Activated T-cell treated with anti-CD3 and anti-CD28 coated beads for 24 hours (primary cell): Measurements from ENCODE around the gene COLEC12.

ENCODE experiments used
- DNase-seq: peaks from one replicate; pipeline ENCODE4 v3.0.0-alpha.2; 2020; ENCODE audit warnings: low read depth

COLEC12 gene

DNA sequence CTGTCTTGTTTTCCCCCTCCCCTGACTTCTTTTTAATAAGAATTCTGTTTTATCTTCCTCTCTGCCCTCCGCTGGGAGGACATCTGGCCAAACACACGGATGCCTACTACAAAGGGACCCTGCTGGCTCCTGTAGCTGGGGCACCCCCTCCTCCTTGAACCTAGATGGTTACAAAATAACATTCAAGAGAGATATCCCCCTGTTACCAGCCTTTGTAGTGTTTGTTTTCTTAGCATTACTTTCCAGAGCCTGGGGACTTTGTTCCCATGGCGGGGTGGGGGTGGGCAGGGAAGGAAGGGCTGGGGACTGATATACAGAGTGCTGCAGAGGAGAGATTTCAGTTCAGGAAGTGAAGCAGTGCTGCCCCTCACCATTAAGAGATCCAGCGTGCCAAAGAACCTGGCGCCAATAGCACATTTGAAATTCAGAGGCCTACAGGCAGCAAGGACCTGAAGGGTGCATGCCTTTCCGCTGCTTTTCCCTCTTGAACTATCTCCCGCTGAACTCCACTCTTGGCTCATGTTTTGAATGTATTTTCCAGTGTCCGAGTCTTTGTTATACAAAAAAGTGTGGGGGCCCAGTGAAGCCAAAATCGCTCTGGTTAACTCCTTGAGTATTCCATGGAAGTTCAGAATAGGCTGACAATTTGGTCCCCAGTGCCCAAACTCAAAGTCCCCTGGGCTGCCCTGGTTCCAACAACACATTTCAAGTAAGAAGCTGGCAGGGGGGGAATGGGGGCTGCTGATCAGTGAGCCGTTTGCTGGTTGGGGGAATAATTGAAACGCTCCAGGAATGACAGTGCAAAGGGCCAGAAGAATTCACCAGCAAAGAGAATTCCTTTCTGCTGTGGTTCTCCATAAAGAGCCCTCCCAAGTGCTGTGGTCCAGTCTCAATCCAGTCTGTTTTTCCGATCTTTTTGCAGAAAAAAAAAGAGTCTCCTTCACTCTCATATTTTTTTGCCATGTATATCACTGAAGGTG, 137.9 kb downstream of the COLEC12 start:
- DNase-seq = no peak

DNA sequence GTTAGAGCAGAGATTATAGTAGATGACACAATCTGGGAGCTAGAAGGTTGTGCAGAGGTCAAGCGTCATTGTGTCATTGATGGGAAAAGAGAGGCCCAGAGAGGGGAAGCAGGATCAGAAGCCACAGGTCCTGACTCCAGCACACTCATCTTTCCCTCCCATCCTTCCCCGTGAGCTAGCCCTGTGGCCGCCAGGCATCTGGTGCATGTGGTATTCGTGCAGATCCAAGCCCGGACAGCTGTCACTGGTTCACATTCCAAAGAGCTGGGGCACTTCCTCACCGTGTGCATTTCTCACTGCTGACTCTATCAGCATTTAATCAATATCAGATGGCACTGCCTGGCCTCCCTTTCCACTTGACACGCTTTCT, 138.6 kb downstream of the COLEC12 start:
- no peak for DNase-seq

DNA sequence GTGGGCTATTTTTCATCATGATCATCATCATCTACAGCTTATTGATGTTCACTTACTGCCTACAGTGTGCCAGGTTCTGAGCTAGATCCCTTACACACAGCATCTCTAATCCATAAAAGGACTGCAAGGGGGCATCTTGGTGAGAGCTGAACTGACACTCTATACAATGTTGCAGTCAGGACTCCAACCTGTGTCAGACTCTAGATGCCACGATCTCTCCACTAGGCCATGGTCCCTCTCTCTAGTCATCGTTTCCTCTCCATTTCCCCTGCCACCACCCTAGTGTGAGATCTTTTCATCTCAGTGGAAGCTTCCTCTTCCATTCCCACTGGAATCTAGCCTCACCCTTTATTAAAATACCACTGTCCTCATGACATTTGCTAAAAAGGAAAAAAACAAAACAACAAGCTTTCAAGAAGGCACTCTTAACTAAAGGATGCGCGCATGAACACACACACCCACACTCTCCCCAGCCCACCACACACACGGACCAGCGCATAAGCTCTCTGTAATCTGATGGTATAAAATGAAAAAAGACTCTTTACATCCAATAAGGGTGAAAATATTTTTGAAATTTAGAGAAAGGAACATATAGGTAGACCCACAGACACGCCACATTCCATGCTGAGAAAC, 139.3 kb downstream of the COLEC12 start:
- no peak for DNase-seq

DNA sequence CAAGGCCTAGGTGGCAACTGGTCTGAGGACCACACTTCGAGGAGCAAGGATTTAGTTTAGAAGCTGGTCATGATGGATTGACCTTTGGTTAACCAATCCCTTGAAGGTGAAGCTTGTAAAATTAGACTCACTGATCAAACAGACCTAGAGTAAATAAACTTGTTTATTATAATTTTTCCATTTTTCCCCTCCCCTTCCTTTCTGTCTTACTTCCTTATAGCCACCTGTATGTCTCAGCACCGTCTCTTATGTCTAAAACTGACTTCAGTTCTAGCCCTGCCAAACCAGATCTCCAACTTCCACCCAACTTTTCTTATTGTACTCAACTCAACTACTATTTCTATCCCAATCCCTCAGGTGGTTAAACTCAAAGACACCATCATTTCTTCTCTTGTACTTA, 139.8 kb downstream of the COLEC12 start:
- DNase-seq = no peak

DNA sequence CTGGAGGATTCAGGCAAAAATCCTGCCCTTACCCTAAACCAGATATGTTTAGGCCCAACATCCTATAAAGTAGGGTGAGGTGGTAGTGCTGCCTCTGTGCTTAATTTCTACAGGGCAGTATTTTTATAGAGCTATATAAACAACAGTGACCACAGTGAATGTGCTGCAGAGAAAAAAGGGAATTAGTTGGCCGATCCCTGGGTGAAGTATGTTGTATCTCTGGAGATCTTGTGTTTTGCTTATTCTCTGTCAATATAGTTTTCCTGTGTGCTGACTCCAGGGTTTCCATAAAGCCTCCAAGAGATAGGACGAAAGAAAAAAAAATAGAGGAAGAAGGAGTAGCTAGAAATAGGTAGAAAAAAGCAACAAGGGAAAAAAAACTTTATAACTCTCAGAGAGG, 143.7 kb downstream of the COLEC12 start:
- no peak for DNase-seq

DNA sequence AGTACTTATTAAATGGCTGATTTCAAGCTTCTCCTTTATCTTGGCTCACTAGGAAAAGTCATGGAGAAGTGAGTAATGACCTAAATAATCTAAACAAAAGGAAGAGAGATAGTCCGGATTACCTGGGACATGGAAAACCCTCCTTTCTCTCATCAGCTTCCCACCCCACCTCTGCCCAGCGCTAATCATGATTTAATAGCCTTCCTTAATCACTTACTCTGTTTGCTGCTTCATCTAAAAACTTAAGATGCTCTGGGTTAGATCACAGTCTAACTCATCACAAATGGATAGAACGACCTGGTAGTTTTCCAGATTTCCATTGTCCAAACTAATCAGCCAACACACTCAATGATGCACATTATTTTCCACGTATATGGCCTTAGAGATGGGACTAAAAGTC, 144.8 kb downstream of the COLEC12 start:
- DNase-seq = no peak

DNA sequence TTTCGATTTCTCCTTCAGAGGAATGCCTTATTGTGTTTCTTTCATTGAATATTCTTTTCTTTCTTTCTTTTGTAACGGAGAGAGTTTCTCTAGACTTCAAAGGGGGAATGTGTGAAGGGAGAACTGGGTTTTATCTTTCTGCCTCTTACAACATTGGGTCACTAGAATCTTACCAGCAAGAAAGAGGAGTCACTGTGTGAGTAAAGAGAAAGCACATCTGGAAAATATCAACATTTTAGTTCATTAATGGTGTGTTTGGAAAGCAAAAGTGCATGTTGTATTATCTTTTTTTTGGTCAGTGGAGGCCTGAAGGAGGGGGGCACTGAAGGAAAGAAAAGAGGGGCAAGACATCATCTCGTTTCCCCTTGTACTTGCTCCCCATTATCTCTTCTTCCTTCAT, 146.0 kb downstream of the COLEC12 start:
- DNase-seq = no peak

DNA sequence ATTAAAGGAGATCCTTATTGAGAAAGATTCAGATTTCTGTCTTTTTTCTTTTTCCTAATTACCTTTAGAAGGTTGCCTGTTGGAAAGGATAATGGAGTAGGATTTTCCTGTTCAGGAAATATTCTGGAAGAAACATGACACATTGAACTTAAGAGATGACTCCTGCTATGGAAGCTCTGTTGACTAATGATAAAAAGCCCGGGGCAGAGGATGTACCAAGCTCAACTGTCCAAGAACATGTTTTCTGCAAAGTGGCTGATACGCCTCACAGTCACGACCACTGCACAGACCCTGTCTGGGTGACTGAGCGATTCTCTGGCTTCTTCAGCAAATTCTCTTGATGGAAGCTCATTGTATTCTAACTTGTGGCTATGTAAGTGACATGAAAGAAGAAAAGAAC, 146.5 kb downstream of the COLEC12 start:
- DNase-seq = no peak

DNA sequence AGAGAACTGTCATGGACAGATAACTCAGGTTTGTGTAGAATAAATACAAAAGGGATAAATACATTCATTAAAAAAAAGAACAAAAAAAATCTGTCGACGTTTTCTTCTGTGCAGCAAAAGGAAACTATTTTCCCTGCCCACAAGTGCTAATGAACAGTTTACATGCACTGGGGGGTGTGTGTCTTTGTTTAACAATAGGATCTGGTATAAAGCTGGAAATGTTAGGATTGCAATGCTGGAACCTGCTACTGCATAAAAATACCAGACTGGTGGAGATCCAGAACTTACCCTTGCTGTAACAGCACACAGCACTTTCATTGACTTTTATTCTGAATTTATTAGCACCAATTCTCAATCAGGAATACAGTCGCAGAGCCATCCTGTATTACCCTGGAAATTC, 148.1 kb downstream of the COLEC12 start:
- DNase-seq = no peak

DNA sequence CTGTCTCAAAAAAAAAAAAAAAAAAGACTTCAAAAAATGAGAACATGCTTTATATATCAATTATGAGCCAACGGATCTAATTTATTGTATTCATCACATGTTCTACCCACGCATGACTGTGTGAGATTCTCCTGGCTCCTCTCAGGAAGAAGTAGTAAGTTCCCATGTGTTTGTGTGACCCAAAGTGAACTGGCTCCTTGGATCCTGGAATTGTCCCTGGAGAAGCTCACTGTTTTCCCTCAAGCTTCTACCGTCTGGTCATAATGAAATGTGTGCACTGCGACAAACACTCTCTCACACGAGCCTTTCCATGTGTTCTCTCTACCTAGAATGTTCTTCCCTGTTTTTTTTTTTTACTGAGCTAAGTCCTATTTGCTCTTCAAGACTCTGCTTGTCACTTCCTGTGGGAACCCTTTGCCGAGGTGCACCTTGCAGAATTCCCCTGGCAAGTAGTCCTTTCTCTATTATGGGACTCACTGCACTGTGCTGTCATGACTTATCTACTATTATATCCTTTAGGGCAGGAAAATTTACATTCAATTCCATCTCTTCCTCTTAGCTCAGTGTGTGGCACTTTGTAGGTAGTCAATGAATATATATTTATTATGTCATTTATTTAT, 149.4 kb downstream of the COLEC12 start:
- DNase-seq = no peak

DNA sequence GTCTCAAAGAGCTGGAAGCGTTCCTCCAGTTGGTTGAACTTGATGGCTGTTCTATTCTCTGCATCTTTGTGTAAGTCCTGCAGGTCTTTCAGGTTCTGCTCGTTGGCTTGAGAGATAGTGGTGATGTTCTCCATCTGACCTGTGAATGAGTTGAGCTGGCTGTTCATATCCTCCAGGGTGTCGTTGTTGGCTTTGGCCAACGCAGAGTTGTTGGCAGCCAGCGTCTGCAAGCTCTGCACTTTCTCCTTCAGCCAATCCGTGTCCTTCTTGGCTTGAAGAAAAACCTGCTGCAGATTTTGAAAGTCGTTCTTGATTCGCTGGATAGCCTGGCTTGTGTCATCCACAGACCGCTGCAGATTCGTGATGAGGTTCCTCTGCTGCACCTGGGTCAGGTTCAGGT, 153.9 kb downstream of the COLEC12 start:
- no peak for DNase-seq

DNA sequence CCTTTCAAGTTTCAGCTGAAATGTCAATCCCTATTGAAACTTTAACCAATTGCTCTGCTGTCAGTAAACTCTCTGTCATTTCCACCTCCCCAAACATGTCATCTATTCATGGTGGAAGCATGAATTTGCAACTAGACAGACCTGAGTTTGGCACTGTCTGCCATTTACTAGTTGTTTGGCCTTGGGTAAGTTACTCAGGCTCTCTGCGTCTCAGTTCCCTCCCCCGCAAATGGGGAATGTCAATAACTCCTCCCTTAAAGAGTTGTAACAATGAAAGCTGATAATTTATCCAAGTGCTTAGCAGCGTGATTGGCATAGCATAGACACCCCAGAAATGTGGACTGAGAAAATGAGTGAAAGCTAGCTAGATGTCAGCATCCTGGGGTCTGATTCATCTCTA, 159.4 kb downstream of the COLEC12 start:
- no peak for DNase-seq

DNA sequence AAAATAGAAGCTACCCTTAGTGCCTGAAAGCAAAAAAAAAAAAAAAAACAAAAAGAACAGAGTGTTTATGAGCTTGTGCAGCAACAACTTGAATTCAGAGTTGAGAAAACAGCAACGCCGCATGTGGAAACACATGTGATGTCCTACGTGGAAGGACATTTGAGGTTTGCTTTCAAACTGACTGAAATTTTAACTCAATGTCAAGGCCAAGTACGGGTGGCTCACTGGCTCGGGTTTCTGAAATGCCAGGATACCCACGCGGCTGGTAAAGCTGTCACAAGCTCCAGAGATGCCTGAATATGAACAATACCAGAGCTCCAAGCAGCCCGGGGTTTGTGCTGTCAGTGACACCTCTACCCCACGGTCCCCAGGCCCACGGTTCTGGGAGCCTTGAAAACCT, 160.5 kb downstream of the COLEC12 start:
- no peak for DNase-seq

DNA sequence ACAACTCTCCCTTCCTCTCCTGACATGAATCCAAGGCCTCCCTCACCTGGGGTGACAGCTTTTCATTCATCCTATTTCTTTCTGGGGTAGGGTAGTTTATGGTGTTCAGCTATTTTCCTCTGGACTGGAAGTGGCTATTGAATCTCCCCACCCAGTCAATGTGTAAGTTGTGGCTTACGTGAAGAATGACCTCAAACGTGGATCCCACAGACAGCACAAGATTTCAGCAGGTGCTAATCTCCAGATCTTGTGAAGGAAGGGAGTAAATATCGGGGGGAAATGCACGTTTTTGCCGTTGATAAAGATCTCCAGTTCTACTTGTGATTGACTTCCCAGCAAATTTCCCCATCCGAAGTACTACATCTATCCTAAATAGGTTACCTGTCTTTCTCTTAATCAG, 161.3 kb downstream of the COLEC12 start:
- DNase-seq = no peak

DNA sequence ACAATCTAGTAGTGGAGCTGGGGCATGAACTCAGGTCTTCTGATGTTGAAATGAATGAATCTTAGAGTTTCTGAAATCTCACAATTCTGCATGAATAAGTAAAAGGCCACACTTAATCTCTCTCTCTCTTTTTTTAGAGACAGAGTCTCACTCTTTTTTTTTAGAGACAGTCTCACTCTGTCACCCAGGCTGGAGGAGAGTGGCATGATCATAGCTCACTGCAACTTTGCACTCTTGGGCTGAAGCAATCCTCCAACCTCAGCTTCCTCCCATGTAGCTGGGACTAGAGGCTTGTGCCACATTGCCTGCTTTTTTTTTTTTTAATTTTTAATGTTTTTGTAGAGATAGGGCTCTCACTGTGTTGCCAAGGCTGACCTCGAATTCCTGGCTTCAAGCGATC, 163.8 kb downstream of the COLEC12 start:
- no peak for DNase-seq

DNA sequence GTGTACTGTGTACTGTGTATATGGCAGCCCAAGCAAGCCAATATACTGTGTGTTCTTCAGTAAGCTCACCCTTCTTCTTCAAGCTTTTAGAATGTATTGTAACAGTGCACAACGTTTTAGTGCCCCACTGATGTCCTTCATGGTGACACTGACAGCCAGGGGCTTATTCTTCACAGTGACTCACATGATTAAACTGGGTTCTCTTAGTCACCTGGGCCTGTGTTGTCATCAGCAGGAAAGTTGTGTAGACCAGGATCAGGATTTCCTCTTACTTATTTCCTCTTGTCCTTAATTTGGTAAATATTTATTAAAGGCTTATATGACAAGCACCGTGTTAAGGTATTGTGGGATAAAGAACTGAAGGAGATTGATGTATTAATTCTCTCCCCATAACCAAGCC, 164.8 kb downstream of the COLEC12 start:
- no peak for DNase-seq

DNA sequence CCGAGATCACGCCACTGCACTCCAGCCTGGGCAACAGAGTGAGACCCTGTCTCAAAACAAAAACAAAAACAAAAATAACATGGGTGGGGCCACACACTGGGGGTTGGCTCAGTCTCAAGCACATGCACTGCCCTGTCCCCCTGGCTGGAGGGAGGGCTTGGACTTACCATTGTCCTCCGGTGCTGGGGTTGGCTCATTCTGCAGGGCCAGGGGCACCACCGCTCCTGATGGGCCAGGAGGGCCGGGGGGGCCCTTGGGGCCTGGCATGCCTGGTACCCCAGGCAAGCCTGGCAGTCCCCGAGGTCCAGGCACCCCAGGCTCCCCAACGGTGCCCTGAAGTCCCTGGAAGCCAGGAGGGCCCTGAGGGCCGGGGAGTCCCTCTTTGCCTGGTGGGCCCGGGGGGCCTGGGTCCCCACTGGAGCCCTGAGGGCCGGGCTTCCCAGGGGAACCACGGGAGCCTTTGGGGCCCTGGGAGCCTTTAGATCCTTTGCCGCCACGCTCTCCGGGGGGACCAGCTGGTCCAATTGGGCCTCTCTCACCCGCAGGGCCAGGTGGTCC, 165.8 kb downstream of the COLEC12 start:
- DNase-seq = no peak

DNA sequence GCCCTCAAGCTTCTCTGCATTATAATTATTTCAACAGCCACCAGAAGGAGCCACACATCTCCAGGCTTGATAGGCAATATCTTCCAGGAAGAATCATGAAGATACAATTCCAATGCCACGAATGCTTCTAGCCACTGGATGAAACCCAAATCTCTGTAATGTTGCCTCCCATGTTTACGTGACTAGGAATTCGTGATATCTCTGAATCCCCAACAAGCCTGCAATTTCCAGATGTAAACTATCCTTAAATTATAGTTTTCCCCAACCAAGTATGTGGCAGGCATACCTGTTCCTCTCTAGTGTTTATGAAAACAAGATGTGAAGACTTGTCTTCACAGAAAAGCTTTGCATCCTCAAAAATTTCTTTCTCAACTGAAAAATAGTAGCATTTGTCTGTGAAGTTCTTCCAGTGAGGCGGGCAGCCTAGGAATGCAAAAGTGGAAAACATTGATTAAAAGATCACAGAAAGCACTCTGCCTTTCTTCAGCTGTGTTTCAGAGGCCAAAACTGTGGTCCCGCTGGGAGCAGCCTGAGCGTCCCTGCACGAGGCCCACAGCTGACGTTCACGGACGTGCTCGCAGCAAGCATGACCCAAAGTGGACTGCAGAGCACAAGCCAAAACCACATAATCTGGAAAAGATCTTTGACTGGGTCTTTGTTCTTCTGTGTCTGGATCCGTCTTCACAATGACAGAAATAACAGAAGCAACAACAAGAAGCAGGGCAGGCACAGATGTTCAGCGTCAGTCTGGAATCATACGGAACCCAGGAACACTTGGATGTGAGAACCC, 167.6 kb downstream of the COLEC12 start:
- no peak for DNase-seq

DNA sequence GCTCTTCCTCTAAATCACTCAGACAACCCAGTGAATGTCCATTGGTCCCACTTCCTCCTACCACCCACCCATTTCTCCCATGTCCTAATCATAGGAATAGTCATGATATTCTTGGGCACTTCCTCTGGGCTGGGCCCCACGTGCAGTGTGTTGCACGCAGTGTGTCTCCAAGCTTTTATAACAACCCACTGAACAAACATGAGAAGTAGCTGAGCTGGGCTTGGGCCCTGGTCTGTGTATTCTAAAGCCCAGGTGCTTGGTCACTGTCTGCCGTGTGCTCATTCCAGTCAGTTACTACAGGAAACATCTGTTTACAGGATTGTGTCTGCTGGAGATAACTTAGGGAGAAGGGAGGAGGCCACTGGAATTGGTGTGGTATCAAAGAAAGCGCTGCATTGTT, 168.5 kb downstream of the COLEC12 start:
- DNase-seq = no peak

DNA sequence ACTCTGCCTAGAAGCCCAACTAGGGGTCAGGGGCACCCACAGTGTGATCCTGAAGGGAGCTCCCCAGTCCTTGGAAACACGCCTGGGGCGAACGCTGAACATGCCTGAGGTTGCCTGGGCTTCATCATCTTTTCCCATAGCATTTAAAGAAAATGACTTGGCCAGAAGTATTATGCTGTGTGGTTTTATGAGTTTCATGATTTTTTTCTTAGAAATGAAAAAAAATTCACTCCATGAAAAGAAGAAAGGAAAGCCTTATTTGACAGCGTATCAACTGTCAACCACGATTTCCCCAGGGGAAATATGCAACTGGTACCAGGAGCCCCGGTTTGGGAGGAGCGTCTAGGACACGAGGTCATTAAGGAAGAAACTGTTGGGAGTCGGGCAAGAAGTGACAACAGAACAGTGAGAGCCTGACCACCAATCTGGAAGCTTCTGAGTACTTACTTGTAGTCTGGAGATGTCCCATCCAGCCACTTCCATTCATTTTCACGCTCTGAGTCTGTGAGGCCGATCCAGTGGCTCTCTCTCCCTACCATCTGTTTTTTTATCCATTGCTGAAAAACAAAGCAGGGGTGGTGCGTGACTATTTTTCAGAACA, 169.2 kb downstream of the COLEC12 start:
- DNase-seq = no peak

DNA sequence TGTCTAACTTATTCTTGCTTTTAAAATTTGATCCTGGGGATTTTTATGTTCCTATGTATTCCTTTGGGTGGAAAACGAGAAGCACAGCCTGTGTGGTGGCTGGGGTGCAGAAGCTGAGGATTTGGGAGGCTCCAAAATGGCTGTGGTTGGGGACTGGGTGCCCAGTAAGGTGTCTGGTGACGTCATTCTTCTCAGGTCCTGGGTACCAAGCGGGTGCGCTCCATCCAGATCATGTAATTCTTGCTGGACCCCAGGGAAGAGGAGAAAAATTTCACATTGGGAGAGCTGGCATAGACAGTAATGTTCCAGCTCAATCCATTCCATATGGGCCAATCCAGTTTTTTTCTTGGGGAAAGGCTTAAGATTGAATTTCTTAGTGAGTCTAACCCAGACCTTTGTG, 171.6 kb downstream of the COLEC12 start:
- no peak for DNase-seq

DNA sequence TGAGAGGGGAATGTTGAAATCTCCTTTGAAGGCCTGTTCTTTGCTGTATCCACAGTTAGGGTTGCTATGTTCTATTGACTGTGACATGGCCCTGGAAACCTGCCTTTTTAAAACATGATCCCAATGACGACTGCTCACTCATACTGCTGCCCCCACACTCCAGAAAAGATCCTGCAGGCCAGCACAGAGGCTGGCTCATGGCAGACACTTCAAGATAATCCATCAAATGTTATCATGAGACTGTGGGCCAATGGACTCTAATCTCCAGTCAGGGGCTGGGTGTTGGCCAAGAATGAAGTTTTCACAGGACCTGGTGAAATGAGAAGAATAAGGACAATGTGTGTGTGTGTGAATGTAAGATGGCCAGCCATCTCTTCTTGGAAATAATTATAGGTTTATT, 173.7 kb downstream of the COLEC12 start:
- DNase-seq = no peak
